H1 (cell line): Measurements from ENCODE around the gene METTL25B.

Experiments
- BRCA1 ChIP-seq: IDR thresholded peaks from 2 replicates; pipeline ENCODE4 v1.6.1; 2012; ENCODE audit warnings: low read depth, low read length, improper control_type of control experiment
- CHD2 ChIP-seq: IDR thresholded peaks from 2 replicates; pipeline ENCODE4 v1.6.1; 2012; ENCODE audit warnings: low read length, improper control_type of control experiment
- CTBP2 ChIP-seq: IDR thresholded peaks from 2 replicates; pipeline ENCODE4 v1.7.0; 2011; ENCODE audit warnings: borderline replicate concordance, mild to moderate bottlenecking, moderate library complexity, mixed read lengths, low read length; ENCODE audit not compliant: insufficient read depth, insufficient read length
- EGR1 ChIP-seq: IDR thresholded peaks from 2 replicates; pipeline ENCODE4 v1.6.1; 2011; ENCODE audit warnings: low read depth, low read length, borderline replicate concordance
- EZH2 ChIP-seq: fragments of 200-600 bp; sonication (generic); IDR thresholded peaks from 2 replicates; pipeline ENCODE4 v1.7.1; 2012; ENCODE audit warnings: low read depth, mild to moderate bottlenecking, moderate library complexity, low read length, inconsistent platforms; ENCODE audit not compliant: severe bottlenecking
- MAFK ChIP-seq: IDR thresholded peaks from 2 replicates; pipeline ENCODE4 v1.6.1; 2012; ENCODE audit warnings: low read depth, mild to moderate bottlenecking, improper control_type of control experiment, low read length
- POLR2A ChIP-seq, 2 experiments: IDR thresholded peaks; 1 replicate in 1 of 2; 2 replicates in 1 of 2; pipeline ENCODE4 v1.6.1; 2011; ENCODE audit warnings: low read depth in 2 of 2, low read length in 2 of 2, mild to moderate bottlenecking in 2 of 2; ENCODE audit errors: control extremely low read depth in 1 of 2
- POLR2AphosphoS5 ChIP-seq: IDR thresholded peaks from 2 replicates; pipeline ENCODE4 v1.6.1; 2011; ENCODE audit warnings: low read depth, low read length
- SP1 ChIP-seq: IDR thresholded peaks from 2 replicates; pipeline ENCODE4 v1.6.1; 2011; ENCODE audit warnings: low read depth, low read length
- TAF1 ChIP-seq: IDR thresholded peaks from 2 replicates; pipeline ENCODE4 v1.6.1; 2011; ENCODE audit warnings: mild to moderate bottlenecking, low read depth, low read length
- TCF12 ChIP-seq: IDR thresholded peaks from 2 replicates; pipeline ENCODE4 v1.6.1; 2011; ENCODE audit warnings: low read depth, mild to moderate bottlenecking, low read length
- TF ChIP-seq, protein P1 (sequence below), 3 experiments: IDR thresholded peaks; 1 replicate in 2 of 3; 2 replicates in 1 of 3; pipeline versions ENCODE4 v1.5.1 to v1.6.1; 2011; ENCODE audit warnings: low read length in 3 of 3, mild to moderate bottlenecking in 3 of 3, inconsistent platforms in 2 of 3, low read depth in 1 of 3, moderate library complexity in 1 of 3; ENCODE audit not compliant: insufficient read depth in 1 of 3; ENCODE audit errors: control extremely low read depth in 1 of 3
- TF ChIP-seq, protein P2 (sequence below): IDR thresholded peaks from 2 replicates; pipeline ENCODE4 v1.6.1; 2011; ENCODE audit warnings: low read depth, mild to moderate bottlenecking, low read length; ENCODE audit not compliant: insufficient read depth

DNA sequence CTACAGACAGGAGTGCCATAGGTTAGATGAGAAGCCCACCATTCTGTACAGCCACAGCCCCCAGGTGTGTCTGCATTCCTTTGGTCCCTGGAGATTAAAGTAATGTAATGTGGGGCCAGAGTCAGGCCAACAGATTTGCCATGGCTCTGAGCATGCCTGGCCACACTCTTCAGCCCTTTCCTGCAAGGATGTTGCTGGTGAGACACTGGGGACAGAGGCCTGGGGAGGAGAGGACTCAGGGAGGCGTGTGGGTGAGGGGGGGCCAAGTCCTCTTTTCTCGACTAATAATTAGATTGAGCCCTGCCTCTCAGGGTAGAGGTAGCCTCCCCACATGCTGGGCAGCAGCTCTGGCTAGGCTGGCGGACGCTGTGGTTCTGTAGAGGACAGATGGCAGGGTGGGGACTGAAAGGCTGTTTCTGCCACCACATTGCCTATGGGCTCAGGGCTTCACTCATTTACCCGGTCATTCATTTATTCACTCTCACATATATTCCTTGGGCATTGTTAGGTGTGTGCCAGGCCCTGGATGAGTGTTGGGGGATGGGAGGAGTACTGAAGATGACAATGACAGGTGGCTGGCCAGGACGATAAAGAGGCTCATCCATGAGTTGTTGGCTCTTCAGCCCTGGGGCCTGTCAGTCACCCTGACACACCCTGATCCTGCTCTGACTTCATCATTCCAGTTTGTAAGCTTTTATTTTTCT, 32.0 kb downstream of the METTL25B start:
- TF ChIP-seq, protein P1, sequence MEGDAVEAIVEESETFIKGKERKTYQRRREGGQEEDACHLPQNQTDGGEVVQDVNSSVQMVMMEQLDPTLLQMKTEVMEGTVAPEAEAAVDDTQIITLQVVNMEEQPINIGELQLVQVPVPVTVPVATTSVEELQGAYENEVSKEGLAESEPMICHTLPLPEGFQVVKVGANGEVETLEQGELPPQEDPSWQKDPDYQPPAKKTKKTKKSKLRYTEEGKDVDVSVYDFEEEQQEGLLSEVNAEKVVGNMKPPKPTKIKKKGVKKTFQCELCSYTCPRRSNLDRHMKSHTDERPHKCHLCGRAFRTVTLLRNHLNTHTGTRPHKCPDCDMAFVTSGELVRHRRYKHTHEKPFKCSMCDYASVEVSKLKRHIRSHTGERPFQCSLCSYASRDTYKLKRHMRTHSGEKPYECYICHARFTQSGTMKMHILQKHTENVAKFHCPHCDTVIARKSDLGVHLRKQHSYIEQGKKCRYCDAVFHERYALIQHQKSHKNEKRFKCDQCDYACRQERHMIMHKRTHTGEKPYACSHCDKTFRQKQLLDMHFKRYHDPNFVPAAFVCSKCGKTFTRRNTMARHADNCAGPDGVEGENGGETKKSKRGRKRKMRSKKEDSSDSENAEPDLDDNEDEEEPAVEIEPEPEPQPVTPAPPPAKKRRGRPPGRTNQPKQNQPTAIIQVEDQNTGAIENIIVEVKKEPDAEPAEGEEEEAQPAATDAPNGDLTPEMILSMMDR (IDR thresholded peaks at IDR 0.05; ENCODE audit: control extremely low read depth in 1 of 3, insufficient read depth in 1 of 3, low read depth in 1 of 3, low read length in 3 of 3), result no peak
- TF ChIP-seq, protein P2, sequence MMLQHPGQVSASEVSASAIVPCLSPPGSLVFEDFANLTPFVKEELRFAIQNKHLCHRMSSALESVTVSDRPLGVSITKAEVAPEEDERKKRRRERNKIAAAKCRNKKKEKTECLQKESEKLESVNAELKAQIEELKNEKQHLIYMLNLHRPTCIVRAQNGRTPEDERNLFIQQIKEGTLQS, result no peak
- no peak for TF ChIP-seq POLR2AphosphoS5
- no peak for TF ChIP-seq EZH2
- TF ChIP-seq MAFK, result no peak
- TF ChIP-seq POLR2A (IDR thresholded peaks at IDR 0.05; ENCODE audit: control extremely low read depth in 1 of 2, low read depth in 2 of 2, low read length in 2 of 2), result no peak
- no peak for TF ChIP-seq TCF12
- no peak for TF ChIP-seq CHD2
- TF ChIP-seq CTBP2, result no peak
- no peak for TF ChIP-seq BRCA1
- TF ChIP-seq EGR1, result no peak
- no peak for TF ChIP-seq TAF1
- TF ChIP-seq SP1, result no peak
